Upper lobe of left lung (tissue), 6 donors: ENCODE measurements around the gene CST7. TPM values are rescaled to one million over a fixed set of nuclear protein-coding genes. Genes with fewer than 3 reads are reported as not detected.
"Not testable (repeated sequence)": the region's sequence is repeated elsewhere in the genome, so short reads cannot be mapped to it uniquely, and the experiment has no call there.

Experiments used
- ATAC-seq, 2 donors: fragments of 200-7000 bp; cut with Tn5 transposase; one replicate each; pipeline ENCODE4 v1.9.1; 2022; ENCODE audit warnings: mild to moderate bottlenecking in 2 of 2, moderate library complexity in 2 of 2; ENCODE audit not compliant: low FRiP score in 2 of 2
- DNase-seq, 2 donors: peaks; one replicate each; pipeline ENCODE4 v3.0.0-alpha.2; 2019 to 2020
- H3K27ac ChIP-seq, 4 donors: fragments of 200-600 bp; sonication (generic); one replicate each; pipeline ENCODE4 v1.5.1; 2016 to 2019
- H3K27me3 ChIP-seq, 4 donors: fragments of 200-600 bp; sonication (generic); one replicate each; pipeline ENCODE4 v1.5.1; 2017 to 2019
- H3K36me3 ChIP-seq, 4 donors: fragments of 200-600 bp; sonication (generic); one replicate each; pipeline ENCODE4 v1.5.1; 2016 to 2019
- H3K4me1 ChIP-seq, 4 donors: fragments of 200-600 bp; sonication (generic); one replicate each; pipeline ENCODE4 v1.5.1; 2018 to 2019
- H3K4me3 ChIP-seq, 4 donors: fragments of 200-600 bp; sonication (generic); one replicate each; pipeline ENCODE4 v1.5.1; 2017 to 2019; ENCODE audit warnings: mild to moderate bottlenecking in 2 of 4, moderate library complexity in 1 of 4
- H3K9me3 ChIP-seq, 4 donors: fragments of 200-600 bp; sonication (generic); one replicate each; pipeline ENCODE4 v1.5.1; 2018 to 2019
- EP300 ChIP-seq, 4 donors: sonication (generic); formaldehyde crosslinking; IDR thresholded peaks; one replicate each; pipeline ENCODE4 v1.5.1; 2017; ENCODE audit warnings: antibody characterized with exemption in 4 of 4, control low read depth in 2 of 4
- POLR2A ChIP-seq, 4 donors: fragments of 450-650 bp; IDR thresholded peaks; one replicate each; pipeline ENCODE4 v1.5.1; 2016 to 2017; ENCODE audit warnings: antibody characterized with exemption in 4 of 4, mild to moderate bottlenecking in 2 of 4
- POLR2AphosphoS5 ChIP-seq, 2 donors: sonication (generic); formaldehyde crosslinking; IDR thresholded peaks; one replicate each; pipeline ENCODE4 v1.5.1; 2017; ENCODE audit warnings: antibody characterized with exemption in 2 of 2
- WGBS, 2 donors: methylation state at CpG; one replicate each; pipeline ENCODE4 v1.1.5; 2017 to 2018; 5-methylcytosine and 5-hydroxymethylcytosine counted together
- total RNA-seq, 6 donors: library from RNA; depleted of rRNA in 4 of 6; stranded (reverse); fragments of >200 nt in 4 of 6; gene quantifications; one replicate each; pipeline versions ENCODE4 v1.1.0 to v1.2.1, GENCODE V29; 2016 to 2021
- TF ChIP-seq, protein P1 (sequence below), 6 experiments: fragments of 450-650 bp in 4 of 6; fragments of 200-600 bp in 2 of 6; sonication (generic) in 2 of 6; IDR thresholded peaks; one replicate each; pipeline ENCODE4 v1.5.1; 2016 to 2019; ENCODE audit warnings: antibody characterized with exemption in 6 of 6
- donor health status: DM: no; HTN: no; CAD: no; lungs with moderate emphysema.
- donor health status: DM: no; HTN: yes; CAD: no; lungs with severe emphysema.

CST7 gene
- total RNA-seq, 6 donors from 2014 or later: 13.7 to 28.3 (median 15.4) TPM; not detected in 1

GRCh38 chr20:24999568-24999967, 50.5 kb downstream of the CST7 start:
- ATAC-seq: no peak
- Histone ChIP-seq H3K36me3 (peaks cover 0 to 8% (median 0%) of the 10 kb centered on the region in 4 donors), H3K4me3 (no peak overlapping the region), H3K4me1 (peaks cover 4 to 18% (median 16%) of the 10 kb centered on the region in 4 donors), H3K9me3 (no peaks in the 10 kb centered on the region), H3K27me3 (no peaks in the 10 kb centered on the region), H3K27ac (no peak overlapping the region)
- TF ChIP-seq POLR2A (IDR thresholded peaks at IDR 0.05) (no peak), POLR2AphosphoS5 (IDR thresholded peaks at IDR 0.05) (no peak), EP300 (IDR thresholded peaks at IDR 0.05) (no peak)
- TF ChIP-seq, protein P1, sequence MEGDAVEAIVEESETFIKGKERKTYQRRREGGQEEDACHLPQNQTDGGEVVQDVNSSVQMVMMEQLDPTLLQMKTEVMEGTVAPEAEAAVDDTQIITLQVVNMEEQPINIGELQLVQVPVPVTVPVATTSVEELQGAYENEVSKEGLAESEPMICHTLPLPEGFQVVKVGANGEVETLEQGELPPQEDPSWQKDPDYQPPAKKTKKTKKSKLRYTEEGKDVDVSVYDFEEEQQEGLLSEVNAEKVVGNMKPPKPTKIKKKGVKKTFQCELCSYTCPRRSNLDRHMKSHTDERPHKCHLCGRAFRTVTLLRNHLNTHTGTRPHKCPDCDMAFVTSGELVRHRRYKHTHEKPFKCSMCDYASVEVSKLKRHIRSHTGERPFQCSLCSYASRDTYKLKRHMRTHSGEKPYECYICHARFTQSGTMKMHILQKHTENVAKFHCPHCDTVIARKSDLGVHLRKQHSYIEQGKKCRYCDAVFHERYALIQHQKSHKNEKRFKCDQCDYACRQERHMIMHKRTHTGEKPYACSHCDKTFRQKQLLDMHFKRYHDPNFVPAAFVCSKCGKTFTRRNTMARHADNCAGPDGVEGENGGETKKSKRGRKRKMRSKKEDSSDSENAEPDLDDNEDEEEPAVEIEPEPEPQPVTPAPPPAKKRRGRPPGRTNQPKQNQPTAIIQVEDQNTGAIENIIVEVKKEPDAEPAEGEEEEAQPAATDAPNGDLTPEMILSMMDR (IDR thresholded peaks at IDR 0.05): no peak
- peak in 1 of 2 donors; percentile 9 for DNase-seq
- WGBS, 2 donors: 81 to 85% methylated on average over 4 of the region's 4 CpGs

DNA sequence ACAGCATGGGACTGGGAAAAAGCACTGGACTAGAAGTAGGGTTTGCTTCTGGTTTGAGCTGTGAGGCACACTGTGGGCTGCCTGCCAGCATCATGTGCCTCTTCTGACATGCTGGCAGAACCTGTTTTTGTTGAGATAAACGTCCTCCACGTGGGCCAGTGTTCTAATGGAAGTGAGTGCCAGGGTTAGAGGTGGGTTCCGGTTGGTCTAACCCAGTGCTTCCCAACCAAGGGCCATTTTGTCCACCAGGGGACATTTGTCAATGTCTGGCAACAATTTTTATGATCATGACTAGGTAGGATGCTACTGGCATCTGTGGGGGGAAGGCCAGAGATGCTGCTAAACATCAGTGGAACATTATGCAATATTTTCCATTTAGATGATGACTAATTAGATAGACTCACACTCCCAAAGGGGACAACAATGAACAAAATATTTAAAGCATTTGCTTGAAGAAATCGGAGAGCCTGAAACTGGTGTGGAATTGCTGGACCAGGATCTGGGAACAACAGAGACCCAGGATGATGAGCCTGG, 51.3 kb downstream of the CST7 start:
- TF ChIP-seq POLR2AphosphoS5 (IDR thresholded peaks at IDR 0.05) (peak in 1 of 2 donors; percentile 36), POLR2A (IDR thresholded peaks at IDR 0.05) (no peak), EP300 (IDR thresholded peaks at IDR 0.05) (peak in 1 of 4 donors; percentile 35)
- DNase-seq: peak in 1 of 2 donors; percentile 83
- Histone ChIP-seq H3K27me3 (no peaks in the 10 kb centered on the region), H3K4me1 (peaks cover 4 to 14% (median 10%) of the 10 kb centered on the region in 4 donors), H3K9me3 (no peaks in the 10 kb centered on the region), H3K36me3 (peaks cover 0 to 13% (median under 1%) of the 10 kb centered on the region in 4 donors), H3K4me3 (no peak overlapping the region), H3K27ac (no peak overlapping the region)
- 35 to 38% methylated on average over 4 of the region's 4 CpGs for WGBS, 2 donors
- peak; percentile 58 to 75 for ATAC-seq

DNA sequence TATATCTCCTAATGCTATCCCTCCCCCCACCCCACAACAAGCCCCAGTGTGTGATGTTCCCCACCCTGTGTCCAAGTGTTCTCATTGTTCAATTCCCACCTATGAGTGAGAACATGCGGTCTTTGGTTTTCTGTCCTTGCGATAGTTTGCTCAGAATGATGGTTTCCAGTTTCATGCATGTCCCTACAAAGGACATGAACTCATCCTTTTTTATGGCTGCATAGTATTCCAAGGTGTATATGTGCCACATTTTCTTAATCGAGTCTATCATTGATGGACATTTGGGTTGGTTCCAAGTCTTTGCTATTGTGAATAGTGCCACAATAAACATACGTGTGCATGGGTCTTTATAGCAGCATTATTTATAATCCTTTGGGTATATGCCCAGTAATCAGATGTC, 52.3 kb downstream of the CST7 start:
- WGBS, 2 donors: 93 to 94% methylated on average over 4 of the region's 4 CpGs
- not testable (repeated sequence) for ATAC-seq
- H3K4me1 ChIP-seq: peaks cover 4 to 12% (median 9%) of the 10 kb centered on the region in 4 donors

GRCh38 chr20:25003002-25003401, 53.9 kb downstream of the CST7 start:
- Histone ChIP-seq H3K9me3 (no peaks in the 10 kb centered on the region), H3K4me3 (no peak overlapping the region), H3K27ac (no peak overlapping the region), H3K27me3 (no peaks in the 10 kb centered on the region), H3K36me3 (peaks cover 13 to 40% (median 26%) of the 10 kb centered on the region in 4 donors), H3K4me1 (peaks cover 4 to 12% (median 9%) of the 10 kb centered on the region in 4 donors)
- DNase-seq: no peak
- 90 to 93% methylated on average over 1 of the region's 1 CpG for WGBS, 2 donors
- ATAC-seq: no peak
- TF ChIP-seq POLR2AphosphoS5 (IDR thresholded peaks at IDR 0.05) (no peak), EP300 (IDR thresholded peaks at IDR 0.05) (no peak), POLR2A (IDR thresholded peaks at IDR 0.05) (no peak)
- TF ChIP-seq, protein P1 (IDR thresholded peaks at IDR 0.05): no peak

More for the DNA sequence above, 52.3 kb downstream of the CST7 start:
- DNase-seq, H3K27ac ChIP-seq, H3K27me3 ChIP-seq, H3K9me3 ChIP-seq, H3K4me3 ChIP-seq: not testable (repeated sequence)
- peaks cover 0 to 23% (median 9%) of the 10 kb centered on the region in 4 donors for H3K36me3 ChIP-seq

DNA sequence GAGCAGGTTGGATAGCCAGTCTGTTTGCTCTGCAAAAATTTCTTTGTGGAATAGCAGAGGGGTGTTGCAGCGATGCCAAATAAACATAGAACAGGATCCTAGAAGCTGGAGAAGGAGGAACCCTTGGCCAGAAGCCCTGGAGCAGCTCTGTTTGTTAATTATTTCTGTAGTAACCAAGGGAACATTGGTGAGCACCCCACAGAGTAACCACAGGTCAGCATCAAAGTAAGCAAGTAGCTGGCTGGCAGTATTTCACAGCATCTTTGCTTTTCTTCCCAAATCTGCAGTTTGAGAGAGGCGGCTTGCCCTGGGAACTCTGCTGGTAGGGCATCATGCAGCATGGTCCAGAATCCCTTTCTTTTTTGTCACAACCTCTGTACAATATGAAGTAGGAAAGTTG, 56.2 kb downstream of the CST7 start:
- H3K4me3 ChIP-seq: no peak overlapping the region
- DNase-seq: peak in 1 of 2 donors; percentile 6
- H3K9me3 ChIP-seq: no peaks in the 10 kb centered on the region
- peaks cover 0 to 9% (median 6%) of the 10 kb centered on the region in 4 donors for H3K4me1 ChIP-seq
- no peak overlapping the region for H3K27ac ChIP-seq
- H3K36me3 ChIP-seq: peaks cover 26 to 62% (median 41%) of the 10 kb centered on the region in 4 donors
- peak in 1 of 2 donors; percentile 17 for ATAC-seq
- TF ChIP-seq POLR2AphosphoS5 (IDR thresholded peaks at IDR 0.05) (no peak), POLR2A (IDR thresholded peaks at IDR 0.05) (no peak), EP300 (IDR thresholded peaks at IDR 0.05) (no peak)
- TF ChIP-seq, protein P1 (IDR thresholded peaks at IDR 0.05): no peak
- no peaks in the 10 kb centered on the region for H3K27me3 ChIP-seq
- 64 to 78% methylated on average over 2 of the region's 2 CpGs for WGBS, 2 donors

GRCh38 chr20:25005661-25006060, 56.6 kb downstream of the CST7 start:
- 93% methylated on average over 7 to 8 of the region's 8 CpGs for WGBS, 2 donors
- Histone ChIP-seq H3K36me3 (peaks cover 26 to 66% (median 46%) of the 10 kb centered on the region in 4 donors), H3K4me3 (no peak overlapping the region), H3K27me3 (no peaks in the 10 kb centered on the region), H3K4me1 (peaks cover 0 to 4% (median 2%) of the 10 kb centered on the region in 4 donors), H3K27ac (no peak overlapping the region), H3K9me3 (no peaks in the 10 kb centered on the region)
- DNase-seq (peak in 1 of 2 donors; percentile 16), ATAC-seq (peak; percentile 31 to 68)
- TF ChIP-seq EP300 (IDR thresholded peaks at IDR 0.05): no peak
- TF ChIP-seq POLR2AphosphoS5 (IDR thresholded peaks at IDR 0.05): no peak
- TF ChIP-seq, protein P1 (IDR thresholded peaks at IDR 0.05): no peak
- no peak for TF ChIP-seq POLR2A (IDR thresholded peaks at IDR 0.05)
